Ascending aorta (tissue), 2 donors: Measurements from ENCODE around the gene GSAP. TPM values are rescaled to one million over a fixed set of nuclear protein-coding genes. Genes with fewer than 3 reads are reported as not detected.

Experiments used
- DNase-seq, 2 donors: peaks; one replicate each; pipeline ENCODE4 v3.0.0-alpha.2; 2019; ENCODE audit warnings: low spot score in 2 of 2
- H3K27ac ChIP-seq, 2 donors: fragments of 200-600 bp; sonication (generic); one replicate each; pipeline ENCODE4 v1.5.1; 2016 to 2017; ENCODE audit warnings: mild to moderate bottlenecking in 1 of 2
- H3K27me3 ChIP-seq: fragments of 200-600 bp; sonication (generic); one replicate; pipeline ENCODE4 v1.5.1; 2017
- H3K36me3 ChIP-seq, 2 donors: fragments of 200-600 bp; sonication (generic); one replicate each; pipeline ENCODE4 v1.5.1; 2016
- H3K4me1 ChIP-seq, 2 donors: fragments of 200-600 bp; sonication (generic); one replicate each; pipeline ENCODE4 v1.5.1; 2016 to 2017; ENCODE audit warnings: mild to moderate bottlenecking in 1 of 2
- H3K4me3 ChIP-seq, 2 donors: fragments of 200-600 bp; sonication (generic); one replicate each; pipeline ENCODE4 v1.5.1; 2016 to 2017; ENCODE audit warnings: mild to moderate bottlenecking in 1 of 2
- H3K9me3 ChIP-seq, 2 donors: fragments of 200-600 bp; sonication (generic); one replicate each; pipeline ENCODE4 v1.5.1; 2016
- CTCF ChIP-seq, 3 experiments: fragments of 200-600 bp in 2 of 3; fragments of 450-650 bp in 1 of 3; sonication (generic) in 2 of 3; IDR thresholded peaks; one replicate each; pipeline ENCODE4 v1.5.1; 2016 to 2019; ENCODE audit warnings: antibody characterized with exemption in 3 of 3, mild to moderate bottlenecking in 1 of 3, moderate library complexity in 1 of 3
- intact Hi-C: fragments of 100-400 bp; cut with DNase I; formaldehyde crosslinking; loops from one replicate; pipeline ENCODE4 v1.15.1; 2023
- total RNA-seq: library from RNA; depleted of rRNA; stranded (reverse); fragments of >200 nt; gene quantifications from one replicate; pipeline ENCODE4 v1.1.0, GENCODE V29; 2016

GSAP gene
- total RNA-seq, 1 donor from 2014 or later = 10.9 TPM

GRCh38 chr7:77370606-77371005 lies 45.5 kb downstream of the GSAP start:
- no peak for TF ChIP-seq CTCF (IDR thresholded peaks at IDR 0.05)
- no peak for DNase-seq
- H3K4me3 ChIP-seq = no peak overlapping the region
- H3K27ac ChIP-seq = no peak overlapping the region
- H3K4me1 ChIP-seq = no peaks in the 10 kb centered on the region
- H3K9me3 ChIP-seq = no peaks in the 10 kb centered on the region
- intact Hi-C loops = no loop called here
- H3K36me3 ChIP-seq = no peaks in the 10 kb centered on the region
- H3K27me3 ChIP-seq = no peaks in the 10 kb centered on the region

GRCh38 chr7:77368974-77369373 lies 47.2 kb downstream of the GSAP start:
- no peak overlapping the region for H3K4me3 ChIP-seq
- no peak for DNase-seq
- H3K9me3 ChIP-seq = no peaks in the 10 kb centered on the region
- no peak for TF ChIP-seq CTCF (IDR thresholded peaks at IDR 0.05)
- no peaks in the 10 kb centered on the region for H3K36me3 ChIP-seq
- no peaks in the 10 kb centered on the region for H3K27me3 ChIP-seq
- no peaks in the 10 kb centered on the region for H3K4me1 ChIP-seq
- no peak overlapping the region for H3K27ac ChIP-seq
- intact Hi-C loops = no loop called here

- Histone ChIP-seq H3K27ac (no peak overlapping the region), H3K27me3 (no peaks in the 10 kb centered on the region), H3K4me1 (no peaks in the 10 kb centered on the region), H3K36me3 (no peaks in the 10 kb centered on the region), H3K4me3 (no peak overlapping the region), H3K9me3 (no peaks in the 10 kb centered on the region)
- no peak for DNase-seq
- intact Hi-C loops = no loop called here
- no peak for TF ChIP-seq CTCF (IDR thresholded peaks at IDR 0.05)
These were observed 48.2 kb downstream of the GSAP start for GRCh38 chr7:77367976-77368375.

- Histone ChIP-seq H3K27me3 (no peaks in the 10 kb centered on the region), H3K27ac (no peak overlapping the region), H3K4me1 (no peaks in the 10 kb centered on the region), H3K4me3 (no peak overlapping the region), H3K36me3 (peaks cover 0 to 5% of the 10 kb centered on the region in 2 donors), H3K9me3 (no peaks in the 10 kb centered on the region)
- intact Hi-C loops = no loop called here
- TF ChIP-seq CTCF (IDR thresholded peaks at IDR 0.05) = no peak
- DNase-seq = no peak
These were observed 53.2 kb downstream of the GSAP start for GRCh38 chr7:77362905-77363304.

- Histone ChIP-seq H3K4me1 (no peaks in the 10 kb centered on the region), H3K36me3 (peaks cover 0 to 5% of the 10 kb centered on the region in 2 donors), H3K9me3 (no peaks in the 10 kb centered on the region), H3K27me3 (no peaks in the 10 kb centered on the region), H3K4me3 (no peak overlapping the region), H3K27ac (no peak overlapping the region)
- no peak for TF ChIP-seq CTCF (IDR thresholded peaks at IDR 0.05)
- intact Hi-C loops = no loop called here
- no peak for DNase-seq
These were observed 55.2 kb downstream of the GSAP start for GRCh38 chr7:77360969-77361368.

- Histone ChIP-seq H3K36me3 (peaks cover 0 to 5% of the 10 kb centered on the region in 2 donors), H3K27me3 (no peaks in the 10 kb centered on the region), H3K4me1 (no peaks in the 10 kb centered on the region), H3K27ac (no peak overlapping the region), H3K9me3 (no peaks in the 10 kb centered on the region), H3K4me3 (no peak overlapping the region)
- DNase-seq = no peak
- intact Hi-C loops = no loop called here
- TF ChIP-seq CTCF (IDR thresholded peaks at IDR 0.05) = no peak
These were observed 56.0 kb downstream of the GSAP start for GRCh38 chr7:77360104-77360503.
